Mononuclear cell (primary cell): ENCODE data around the gene KCTD15. TPM values are rescaled to one million over a fixed set of nuclear protein-coding genes. Genes with fewer than 3 reads are reported as not detected.

ENCODE experiments used
- H3K27me3 ChIP-seq: 2 replicates; pipeline ENCODE4 v1.6.0; 2011; ENCODE audit warnings: low read length, control low read depth; ENCODE audit not compliant: insufficient read depth
- H3K4me1 ChIP-seq: 2 replicates; pipeline ENCODE4 v1.5.1; 2011; ENCODE audit warnings: mild to moderate bottlenecking, low read length, control low read depth; ENCODE audit not compliant: insufficient read depth
- H3K4me3 ChIP-seq: 2 replicates; pipeline ENCODE4 v1.5.1; 2011; ENCODE audit warnings: mild to moderate bottlenecking, low read length, moderate library complexity
- H3K9me3 ChIP-seq: 2 replicates; pipeline ENCODE4 v1.5.1; 2011; ENCODE audit warnings: low read depth, mild to moderate bottlenecking, control low read depth, low read length
- total RNA-seq: library from RNA; depleted of rRNA; stranded (reverse); fragments of >200 nt; gene quantifications from one replicate; pipeline ENCODE4 v1.2.3, GENCODE V29; 2012

The KCTD15 gene
- total RNA-seq, 1 donor = 10.3 TPM

DNA sequence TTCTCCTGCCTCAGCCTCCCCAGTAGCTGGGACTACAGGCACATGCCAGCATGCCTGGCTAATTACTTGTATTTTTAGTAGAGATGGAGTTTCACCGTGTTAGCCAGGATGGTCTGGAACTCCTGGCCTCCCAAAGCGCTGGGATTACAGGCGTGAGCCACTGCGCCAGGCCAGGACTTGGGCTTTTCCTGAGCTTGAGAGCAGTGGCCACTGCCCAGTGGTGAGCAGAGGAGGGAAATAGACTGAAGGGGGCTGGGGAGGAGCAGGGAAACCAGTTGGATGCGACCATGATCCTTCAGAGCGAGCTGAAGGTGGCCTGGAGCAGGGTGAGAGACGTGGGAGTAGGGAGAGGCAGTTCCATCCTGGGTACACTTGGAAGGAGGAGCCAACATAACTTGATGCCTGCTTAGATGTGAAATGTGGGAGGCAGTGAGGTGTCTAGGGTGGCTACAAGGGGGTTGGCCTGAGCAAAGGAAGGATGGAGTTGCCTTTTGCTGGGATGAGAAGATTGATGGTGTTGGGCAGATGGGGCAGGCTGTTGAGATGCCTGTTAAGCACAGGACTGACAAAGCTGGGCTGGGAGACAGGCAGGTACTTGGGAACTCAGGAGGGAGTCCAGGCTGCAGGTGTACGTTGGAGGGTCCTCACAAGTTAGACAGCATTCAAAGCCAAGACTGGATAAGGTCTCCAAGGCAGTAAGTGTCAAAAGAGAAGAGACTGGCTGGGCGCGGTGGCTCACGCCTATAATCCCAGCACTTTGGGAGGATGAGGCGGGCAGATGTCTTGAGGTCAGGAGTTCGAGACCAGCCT lies 31.8 kb downstream of the KCTD15 start:
- H3K9me3 ChIP-seq = no peaks in the 10 kb centered on the region
- peaks cover 2% of the 10 kb centered on the region for H3K27me3 ChIP-seq
- H3K4me3 ChIP-seq = no peak overlapping the region
- no peaks in the 10 kb centered on the region for H3K4me1 ChIP-seq

DNA sequence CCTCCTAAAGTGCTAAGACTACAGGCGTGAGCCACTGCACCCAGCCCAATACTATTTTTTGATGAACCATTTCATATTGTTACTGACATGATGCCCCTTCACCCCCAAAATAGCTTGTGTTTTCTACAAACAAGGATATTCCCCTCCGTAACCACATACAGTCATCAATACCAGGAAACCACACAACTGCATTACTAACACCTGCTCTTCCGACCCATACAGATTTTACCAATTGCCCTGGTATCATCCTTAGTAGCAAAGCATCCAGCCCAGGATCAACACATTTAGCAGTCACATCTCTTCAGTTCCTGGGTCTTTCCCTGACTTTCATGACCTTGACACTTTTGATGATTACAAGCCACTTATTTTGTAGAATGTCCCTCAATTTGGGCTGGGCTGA lies 33.6 kb downstream of the KCTD15 start:
- Histone ChIP-seq H3K4me1 (no peaks in the 10 kb centered on the region), H3K27me3 (peaks cover 2% of the 10 kb centered on the region)

DNA sequence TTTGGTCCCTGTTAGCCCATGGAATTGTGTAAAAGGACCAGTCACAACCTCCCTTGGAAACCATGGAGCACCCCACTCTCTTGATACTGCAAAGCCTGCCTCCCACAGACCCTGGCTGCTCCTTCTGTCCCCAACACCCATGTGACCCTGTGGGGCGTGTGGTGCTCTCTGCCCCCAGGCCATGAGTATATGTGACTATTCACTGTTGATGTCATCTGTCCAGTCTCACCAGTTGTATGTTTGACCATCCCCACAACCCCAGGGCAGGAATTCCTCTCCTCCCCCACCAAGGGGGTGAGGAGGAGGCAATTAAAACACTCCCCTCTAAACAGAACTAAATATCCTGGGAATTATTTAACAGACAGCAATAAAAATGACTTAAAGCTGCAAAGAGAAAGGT lies 35.2 kb downstream of the KCTD15 start:
- Histone ChIP-seq H3K4me3 (no peak overlapping the region), H3K9me3 (no peaks in the 10 kb centered on the region), H3K27me3 (peaks cover 2% of the 10 kb centered on the region), H3K4me1 (no peaks in the 10 kb centered on the region)

More for the DNA sequence above, 33.6 kb downstream of the KCTD15 start:
- no peaks in the 10 kb centered on the region for H3K9me3 ChIP-seq
- no peak overlapping the region for H3K4me3 ChIP-seq

DNA sequence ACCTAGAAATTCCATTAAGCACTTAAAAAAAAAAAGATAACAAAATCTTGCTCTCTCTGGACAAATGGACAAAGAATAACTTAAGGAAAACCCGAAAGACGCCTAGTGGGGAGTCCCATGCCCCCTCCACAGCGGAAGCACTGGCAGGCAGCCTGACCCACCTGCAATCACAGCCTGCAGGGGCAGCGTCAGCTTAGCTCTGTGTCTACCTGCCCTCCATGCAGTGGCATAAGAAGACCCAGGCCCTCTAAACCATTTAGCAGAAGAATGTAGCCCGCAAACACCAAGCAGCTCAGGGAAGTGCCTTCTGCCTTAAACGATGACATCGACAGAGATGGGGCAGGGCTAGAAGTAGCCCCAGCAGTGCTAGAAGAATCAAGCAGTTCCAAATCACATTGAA lies 36.0 kb downstream of the KCTD15 start:
- H3K4me3 ChIP-seq = no peak overlapping the region
- no peaks in the 10 kb centered on the region for H3K9me3 ChIP-seq

DNA sequence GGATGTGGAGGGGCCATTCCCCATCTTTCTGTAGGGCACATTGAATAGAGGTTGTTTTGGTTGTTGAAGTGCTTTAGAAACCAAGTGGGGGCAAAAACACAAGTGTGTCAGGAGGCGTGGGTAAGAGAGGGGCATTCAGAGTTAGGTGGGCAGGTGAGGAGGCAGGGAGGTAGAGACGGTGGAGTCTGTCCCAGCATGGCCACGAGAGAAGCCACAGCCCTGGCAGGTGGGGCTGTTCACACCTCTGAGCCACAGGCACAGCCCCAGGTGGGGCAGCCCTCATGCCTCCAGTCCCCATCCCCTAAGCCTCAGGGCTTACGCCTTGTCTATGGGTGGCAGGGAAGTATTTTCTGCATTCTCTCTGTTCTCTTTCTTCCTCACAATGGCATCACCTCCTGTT lies 43.7 kb downstream of the KCTD15 start:
- no peak overlapping the region for H3K4me3 ChIP-seq

More for the DNA sequence above, 36.0 kb downstream of the KCTD15 start:
- no peaks in the 10 kb centered on the region for H3K4me1 ChIP-seq
- peaks cover 2% of the 10 kb centered on the region for H3K27me3 ChIP-seq

DNA sequence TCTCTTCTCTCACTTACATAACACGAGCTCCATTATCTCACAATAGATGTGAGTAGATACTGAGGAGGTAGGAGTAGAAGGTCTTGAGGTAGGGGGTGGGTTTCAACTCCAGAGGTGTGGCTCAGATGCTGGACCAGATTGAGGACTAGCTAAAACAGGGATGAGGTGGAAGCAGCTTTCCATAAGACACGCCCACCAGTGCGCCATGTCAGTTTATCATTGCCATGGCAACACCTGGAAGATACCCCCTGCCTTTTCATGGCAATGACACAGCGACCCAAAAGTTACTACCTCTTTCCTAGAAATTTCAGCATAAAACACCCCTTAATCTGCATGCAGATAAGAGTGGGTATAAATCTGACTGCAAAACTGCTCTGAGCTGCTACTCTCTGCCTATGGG lies 44.1 kb downstream of the KCTD15 start:
- H3K27me3 ChIP-seq = peaks cover 8% of the 10 kb centered on the region
- no peaks in the 10 kb centered on the region for H3K4me1 ChIP-seq
- H3K9me3 ChIP-seq = no peaks in the 10 kb centered on the region
- H3K4me3 ChIP-seq = no peak overlapping the region

More for the DNA sequence above, 43.7 kb downstream of the KCTD15 start:
- no peaks in the 10 kb centered on the region for H3K9me3 ChIP-seq
- peaks cover 8% of the 10 kb centered on the region for H3K27me3 ChIP-seq
- no peaks in the 10 kb centered on the region for H3K4me1 ChIP-seq

DNA sequence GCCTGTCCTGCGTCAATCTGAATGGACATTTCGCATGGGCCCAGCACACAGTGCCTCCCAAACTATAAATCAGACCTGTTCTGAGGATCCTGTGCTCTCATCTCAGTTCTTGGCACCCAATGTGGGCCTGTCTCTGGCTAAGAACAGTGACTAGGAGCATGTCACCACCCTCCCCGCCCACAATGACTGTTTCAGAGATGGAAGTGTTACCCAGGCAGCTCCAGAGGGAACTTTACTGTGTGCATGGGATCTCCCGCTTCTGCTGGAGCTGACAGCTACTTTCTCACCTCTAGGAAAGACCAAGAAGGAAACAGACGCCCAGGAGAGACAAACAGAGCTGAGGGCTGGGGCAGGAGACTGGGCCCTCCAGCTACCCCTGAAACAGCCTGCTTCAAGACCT lies 45.0 kb downstream of the KCTD15 start:
- no peaks in the 10 kb centered on the region for H3K9me3 ChIP-seq

DNA sequence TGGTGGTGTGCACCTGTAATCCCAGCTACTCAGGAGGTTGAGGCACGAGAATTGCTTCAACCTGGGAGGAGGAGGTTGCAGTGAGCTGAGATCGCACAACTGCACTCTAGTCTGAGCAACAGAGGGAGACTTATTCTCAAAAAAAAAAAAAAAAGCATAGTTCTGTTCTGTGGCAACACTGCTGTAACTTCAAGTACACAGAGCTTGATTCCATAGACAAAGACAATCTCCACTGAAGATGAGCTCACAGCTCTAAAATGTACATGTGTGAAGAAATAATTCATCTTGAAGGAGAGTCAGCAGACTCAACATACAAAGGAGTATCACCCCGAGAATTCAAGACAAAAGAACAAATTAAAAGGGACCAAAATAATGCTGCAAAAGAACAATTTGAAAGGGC lies 47.8 kb downstream of the KCTD15 start:
- no peak overlapping the region for H3K4me3 ChIP-seq
- peaks cover 8% of the 10 kb centered on the region for H3K27me3 ChIP-seq
- no peaks in the 10 kb centered on the region for H3K4me1 ChIP-seq
- H3K9me3 ChIP-seq = no peaks in the 10 kb centered on the region

More for the DNA sequence above, 45.0 kb downstream of the KCTD15 start:
- H3K4me3 ChIP-seq = no peak overlapping the region
- peaks cover 8% of the 10 kb centered on the region for H3K27me3 ChIP-seq
- H3K4me1 ChIP-seq = no peaks in the 10 kb centered on the region

DNA sequence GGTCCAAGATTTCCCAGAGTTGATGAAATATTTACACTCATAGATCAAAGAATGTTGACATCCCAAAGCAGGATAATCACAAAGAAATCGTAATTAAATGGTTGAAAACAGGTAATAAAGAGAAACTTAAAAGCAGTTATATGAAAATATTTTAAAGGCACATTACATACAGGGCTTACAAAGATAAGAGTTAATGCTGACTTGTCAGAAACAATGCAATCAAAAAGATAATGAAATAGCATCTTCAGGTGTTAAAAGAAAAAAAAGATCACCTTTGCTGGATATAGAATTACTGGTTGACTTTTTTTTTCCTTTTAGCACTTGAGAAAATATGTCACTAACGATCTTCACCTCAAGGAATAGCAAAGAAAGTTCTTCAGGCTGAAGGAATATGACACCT lies 48.8 kb downstream of the KCTD15 start:
- peaks cover 8% of the 10 kb centered on the region for H3K27me3 ChIP-seq
- H3K4me3 ChIP-seq = no peak overlapping the region
- H3K4me1 ChIP-seq = no peaks in the 10 kb centered on the region
- H3K9me3 ChIP-seq = no peaks in the 10 kb centered on the region

DNA sequence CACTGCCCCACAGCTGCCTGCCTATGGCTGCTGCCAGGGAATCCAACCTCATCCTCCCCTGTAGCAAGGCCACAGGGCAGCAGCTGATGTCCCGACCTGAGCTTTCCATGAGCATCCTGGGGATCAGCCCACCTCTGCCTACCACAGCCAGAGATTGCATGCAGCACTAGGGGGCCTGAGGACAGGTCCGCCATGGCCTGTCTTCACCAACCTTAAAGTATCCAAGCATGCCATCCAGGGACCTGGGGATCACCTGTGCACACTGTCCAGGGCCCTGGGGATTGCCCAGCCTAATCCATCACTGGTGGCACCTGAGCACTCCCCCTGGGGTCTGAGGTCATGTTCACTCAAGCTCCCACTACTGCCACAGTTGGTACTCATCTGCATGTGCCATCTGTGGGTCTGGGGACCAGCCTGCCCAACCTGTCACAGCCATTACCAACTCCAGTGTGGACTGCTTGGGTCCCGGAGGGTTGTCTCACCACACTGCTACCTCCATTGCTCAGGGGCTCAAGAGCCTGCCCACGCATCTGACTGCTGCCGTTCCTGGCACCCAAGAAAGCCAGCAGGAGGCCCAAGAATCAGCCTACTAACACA lies 53.0 kb downstream of the KCTD15 start:
- H3K27me3 ChIP-seq = peaks cover 2% of the 10 kb centered on the region
- no peaks in the 10 kb centered on the region for H3K4me1 ChIP-seq
- no peak overlapping the region for H3K4me3 ChIP-seq
- H3K9me3 ChIP-seq = no peaks in the 10 kb centered on the region

DNA sequence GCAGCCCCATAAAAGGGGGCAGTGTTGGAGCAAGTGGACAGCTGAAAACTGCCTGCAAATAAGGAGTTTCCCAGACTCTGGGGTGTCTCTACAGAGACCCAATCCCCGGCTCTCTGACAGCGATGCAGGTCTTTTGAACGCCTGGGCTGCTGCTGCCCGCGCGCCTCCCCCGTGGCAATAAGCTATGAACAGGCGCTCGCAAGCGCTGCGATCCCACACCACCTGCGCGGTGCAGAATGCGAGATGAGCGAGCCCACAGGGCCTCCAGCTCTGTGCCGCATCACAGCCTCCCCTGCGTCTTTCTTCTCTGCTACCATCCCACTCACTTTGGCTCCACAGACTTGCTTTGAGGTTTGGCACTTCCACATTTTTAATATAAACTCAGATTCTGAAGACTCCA lies 62.3 kb downstream of the KCTD15 start:
- H3K9me3 ChIP-seq = no peaks in the 10 kb centered on the region
- no peaks in the 10 kb centered on the region for H3K27me3 ChIP-seq
- H3K4me1 ChIP-seq = no peaks in the 10 kb centered on the region
- no peak overlapping the region for H3K4me3 ChIP-seq

DNA sequence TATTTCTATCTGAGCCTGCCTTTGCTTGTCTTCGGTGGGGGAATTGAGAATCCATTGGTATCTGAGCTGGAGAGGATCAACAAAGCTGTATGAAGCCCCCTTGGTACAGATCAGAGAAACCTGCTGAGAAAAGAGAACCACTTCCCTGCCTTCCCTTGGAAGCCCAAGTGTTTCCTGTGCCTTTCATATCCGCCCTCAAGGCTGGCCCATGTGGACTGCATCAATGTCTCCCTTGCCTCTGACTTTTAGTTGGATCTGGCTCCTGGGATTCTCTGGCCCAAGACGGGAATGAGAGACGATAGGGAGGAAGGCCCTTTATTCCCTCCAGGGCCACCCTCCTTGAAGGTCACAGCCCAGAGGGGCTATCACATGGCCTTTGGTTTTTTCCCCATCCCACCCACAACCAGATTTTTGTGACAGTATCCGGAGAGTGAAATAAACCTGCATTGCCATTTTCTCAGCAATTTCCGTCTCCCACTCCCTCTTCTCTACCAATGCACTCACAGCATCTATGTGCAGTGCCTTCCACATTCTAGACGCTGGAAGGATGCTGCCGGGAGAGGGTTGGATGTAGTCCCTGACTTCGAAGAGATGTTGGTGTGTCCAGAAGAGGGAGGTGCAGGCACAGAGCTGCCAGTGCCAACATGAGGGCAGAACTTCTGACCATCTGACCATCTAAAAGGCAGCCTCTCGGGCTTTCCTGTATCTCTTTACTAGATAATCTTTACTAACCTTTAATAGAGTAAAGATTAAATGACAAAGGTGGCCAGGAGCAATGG lies 63.8 kb downstream of the KCTD15 start:
- no peaks in the 10 kb centered on the region for H3K4me1 ChIP-seq
- H3K27me3 ChIP-seq = no peaks in the 10 kb centered on the region
- H3K9me3 ChIP-seq = no peaks in the 10 kb centered on the region
- no peak overlapping the region for H3K4me3 ChIP-seq

DNA sequence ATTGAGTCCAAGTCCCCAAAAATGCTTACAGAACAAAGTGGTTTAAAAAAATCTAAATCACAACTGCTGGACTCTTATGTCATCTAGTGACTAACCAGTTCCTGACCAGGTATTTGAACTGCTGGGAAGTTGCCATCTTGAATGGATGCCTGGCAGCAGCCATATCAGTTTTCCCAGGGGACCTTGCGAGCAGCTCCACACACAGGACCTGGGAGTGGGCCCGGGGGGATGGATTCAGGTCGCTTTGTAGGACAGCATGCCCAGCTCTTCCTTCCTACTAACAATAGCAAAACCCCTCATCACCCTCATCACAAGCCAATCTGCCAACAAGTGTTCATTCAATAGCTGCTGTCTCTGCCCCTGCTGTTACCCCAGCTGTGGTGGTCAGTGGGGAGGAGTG lies 65.3 kb downstream of the KCTD15 start:
- Histone ChIP-seq H3K4me3 (no peak overlapping the region), H3K4me1 (no peaks in the 10 kb centered on the region), H3K27me3 (no peaks in the 10 kb centered on the region), H3K9me3 (no peaks in the 10 kb centered on the region)

DNA sequence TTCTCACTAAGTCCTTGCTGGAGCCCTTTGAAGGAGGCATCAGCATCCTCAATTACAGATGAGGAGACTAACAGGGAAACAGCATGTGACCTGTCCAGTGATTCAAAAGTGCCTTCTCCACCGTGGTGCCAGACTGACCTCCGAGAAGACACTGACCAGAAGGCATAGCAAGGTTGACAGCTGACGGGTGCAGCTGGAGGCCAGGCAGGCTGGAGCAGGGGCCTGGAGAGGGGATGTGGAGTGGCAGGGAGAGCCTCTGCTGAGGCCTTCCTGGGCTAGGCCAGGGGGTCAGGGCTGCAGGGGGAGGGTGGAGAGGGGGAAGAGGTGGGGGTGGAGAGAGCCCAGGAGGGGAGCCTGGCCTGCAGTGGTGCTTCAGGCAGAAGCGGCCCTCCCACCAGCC lies 66.3 kb downstream of the KCTD15 start:
- Histone ChIP-seq H3K4me1 (no peaks in the 10 kb centered on the region), H3K4me3 (no peak overlapping the region), H3K27me3 (no peaks in the 10 kb centered on the region), H3K9me3 (no peaks in the 10 kb centered on the region)

DNA sequence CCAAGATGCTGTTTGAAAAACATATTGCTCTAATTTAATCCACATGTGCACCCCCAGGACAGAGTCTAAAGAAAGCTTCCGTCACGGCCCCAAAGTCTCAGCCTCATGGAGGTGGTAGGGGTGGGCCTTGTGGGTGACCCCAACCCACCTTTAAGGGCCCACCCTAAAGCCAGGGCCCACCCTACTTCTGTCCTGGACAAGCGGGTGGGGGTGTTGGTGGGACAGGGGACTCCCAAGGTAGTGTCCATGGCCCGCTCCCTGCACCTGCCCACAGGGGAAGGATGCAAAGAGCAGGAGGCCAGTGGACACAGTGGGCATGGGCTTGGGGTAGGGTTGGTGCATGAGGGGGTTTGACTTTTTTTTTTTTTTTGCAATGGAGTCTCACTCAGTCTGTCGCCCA lies 66.8 kb downstream of the KCTD15 start:
- no peaks in the 10 kb centered on the region for H3K4me1 ChIP-seq
- no peak overlapping the region for H3K4me3 ChIP-seq
- no peaks in the 10 kb centered on the region for H3K27me3 ChIP-seq
- no peaks in the 10 kb centered on the region for H3K9me3 ChIP-seq
